Panc1 (cell line): ENCODE results near the gene PHETA2. TPM values are rescaled to one million over a fixed set of nuclear protein-coding genes. Genes with fewer than 3 reads are reported as not detected.

ENCODE experiments used
- ATAC-seq: fragments of 200-7000 bp; cut with Tn5 transposase; 2 replicates; pipeline ENCODE4 v1.9.1; 2020; ENCODE audit warnings: mild to moderate bottlenecking, moderate library complexity
- BruUV-seq: library from RNA; stranded (reverse); fragments of 400-500 nt; replicated peaks from 2 replicates; lab custom pipeline; 2021; lab: Mats Ljungman, UMichigan
- CTCF ChIA-PET: fragments of 300-600 bp; sonication (Branson Sonifier 250); formaldehyde crosslinking; loops from one replicate; lab custom pipeline; 2022; ENCODE audit warnings: antibody characterized with exemption; lab: Charles Lee
- POLR2A ChIA-PET: fragments of 300-600 bp; sonication (Branson Sonifier 250); formaldehyde crosslinking; loops from one replicate; lab custom pipeline; 2022; ENCODE audit warnings: antibody characterized with exemption; lab: Charles Lee
- DNase-seq: peaks from one replicate; pipeline ENCODE4 v3.0.0-alpha.2; 2010; ENCODE audit warnings: low read depth, low spot score
- H3K27ac ChIP-seq: 2 replicates; pipeline ENCODE4 v1.5.1; 2011; ENCODE audit warnings: mild to moderate bottlenecking, low read length, inconsistent platforms
- H3K27me3 ChIP-seq: fragments of 200-500 bp; sonication (Bioruptor generic); 2 replicates; pipeline ENCODE4 v1.6.0; 2014; ENCODE audit warnings: low read length, inconsistent platforms; ENCODE audit not compliant: control insufficient read depth, insufficient read depth
- H3K36me3 ChIP-seq: fragments of 200-500 bp; sonication (Bioruptor generic); 2 replicates; pipeline ENCODE4 v1.5.1; 2014; ENCODE audit warnings: inconsistent platforms, mild to moderate bottlenecking, low read length, moderate library complexity; ENCODE audit not compliant: control insufficient read depth, insufficient read depth
- H3K4me1 ChIP-seq: 2 replicates; pipeline ENCODE4 v1.5.1; 2011; ENCODE audit warnings: inconsistent platforms, mild to moderate bottlenecking, low read length, moderate library complexity; ENCODE audit not compliant: control insufficient read depth, insufficient read depth
- H3K4me3 ChIP-seq, 2 experiments: 2 replicates each; pipeline ENCODE4 v1.5.1; 2011 to 2012; ENCODE audit warnings: low read depth in 2 of 2, low read length in 2 of 2, mild to moderate bottlenecking in 2 of 2, inconsistent platforms in 1 of 2, moderate library complexity in 1 of 2
- H3K9me3 ChIP-seq: fragments of 200-500 bp; sonication (Bioruptor generic); 2 replicates; pipeline ENCODE4 v1.5.1; 2014; ENCODE audit warnings: low read depth, mild to moderate bottlenecking, inconsistent platforms, low read length, moderate library complexity; ENCODE audit not compliant: control insufficient read depth, insufficient read depth
- CTCF ChIP-seq: fragments of 450-650 bp; IDR thresholded peaks from 2 replicates; pipeline ENCODE4 v1.5.1; 2017; ENCODE audit warnings: mild to moderate bottlenecking
- POLR2AphosphoS5 ChIP-seq: IDR thresholded peaks from 2 replicates; pipeline ENCODE4 v1.6.1; 2012; ENCODE audit warnings: mild to moderate bottlenecking, low read depth, low read length, moderate library complexity
- REST ChIP-seq, 2 experiments: IDR thresholded peaks; 2 replicates each; pipeline ENCODE4 v1.6.1; 2011 to 2012; ENCODE audit warnings: low read depth in 2 of 2, control low read depth in 1 of 2, low read length in 1 of 2, mild to moderate bottlenecking in 1 of 2, moderate library complexity in 1 of 2; ENCODE audit not compliant: insufficient read depth in 1 of 2
- SIN3A ChIP-seq: IDR thresholded peaks from 2 replicates; pipeline ENCODE4 v1.6.1; 2012; ENCODE audit warnings: low read depth, mild to moderate bottlenecking, low read length, moderate library complexity, borderline replicate concordance; ENCODE audit not compliant: insufficient read depth
- TCF7L2 ChIP-seq: IDR thresholded peaks from 2 replicates; pipeline ENCODE4 v1.6.1; 2011; ENCODE audit warnings: mild to moderate bottlenecking, low read depth, low read length, inconsistent platforms
- in situ Hi-C: cut with HindIII; loops from 2 replicates; pipeline ENCODE4 v1.10.0; 2016; ENCODE audit warnings: low sequenced_read_pairs, low pct_unique_long_range_greater_than_20kb
- intact Hi-C: fragments of 100-400 bp; cut with micrococcal nuclease; formaldehyde crosslinking; loops from one replicate; pipeline ENCODE4 v1.10.0; 2022; ENCODE audit not compliant: unreplicated experiment
- total RNA-seq: library from RNA; stranded (reverse); gene quantifications from one replicate; pipeline ENCODE4 v1.2.1, GENCODE V29; 2021; ENCODE audit not compliant: unreplicated experiment

The PHETA2 gene
- total RNA-seq, 1 experiment from 2014 or later = 1.3 TPM

- H3K4me1 ChIP-seq = peaks cover 3% of the 10 kb centered on the region; the same call in 1 of the 2 replicates
- DNase-seq (no peak), ATAC-seq (no peak)
- H3K9me3 ChIP-seq = no peaks in the 10 kb centered on the region
- H3K27me3 ChIP-seq = no peaks in the 10 kb centered on the region
- ChIA-PET CTCF (no interaction called here), POLR2A (no interaction called here)
- H3K27ac ChIP-seq = no peak overlapping the region
- intact Hi-C loops = no loop called here
- H3K36me3 ChIP-seq = peaks cover 3% of the 10 kb centered on the region
- no peak overlapping the region for H3K4me3 ChIP-seq
- in situ Hi-C loops = no loop called here
- no TSS peak for BruUV-seq
- TF ChIP-seq CTCF = no peak
- TF ChIP-seq TCF7L2 = no peak
- TF ChIP-seq REST (IDR thresholded peaks at IDR 0.05; ENCODE audit: insufficient read depth in 1 of 2, low read depth in 2 of 2, low read length in 1 of 2) = no peak
- TF ChIP-seq SIN3A = no peak
- no peak for TF ChIP-seq POLR2AphosphoS5
These were observed 12.0 kb downstream of the PHETA2 start for GRCh38 chr22:42086051-42086450.

GRCh38 chr22:42090596-42091454 lies 16.8 kb downstream of the PHETA2 start, which contains the start of gene NDUFA6:
Gene NDUFA6 (minus strand): TSS chr22:42090772. CDS start chr22:42090744, 28 bp downstream.
- in situ Hi-C loops (no loop called here), intact Hi-C loops (no loop called here)
- POLR2A ChIA-PET = no interaction called here
- H3K27me3 ChIP-seq = no peaks in the 10 kb centered on the region
- TF ChIP-seq POLR2AphosphoS5 (peak; percentile 79), CTCF (peak; percentile 96), REST (IDR thresholded peaks at IDR 0.05; ENCODE audit: insufficient read depth in 1 of 2, low read depth in 2 of 2, low read length in 1 of 2) (no peak), SIN3A (0 out of 2 replicates have a peak, but pooled peaks have one; percentile 62), TCF7L2 (peak; percentile 67; the same call in 1 of the 2 replicates)
- CTCF ChIA-PET = interaction anchor here (0.7 to 2.5 kb wide), 4 partner anchors 15 to 353 kb away, joined by 3 to 12 read pairs (median 5); no protein-coding TSS in a partner anchor
- no TSS peak for BruUV-seq
- no peaks in the 10 kb centered on the region; the same call in none of the 2 replicates for H3K36me3 ChIP-seq
- H3K9me3 ChIP-seq = no peaks in the 10 kb centered on the region
- no peaks in the 10 kb centered on the region for H3K4me1 ChIP-seq
- H3K4me3 ChIP-seq = peak within 1 kb of the TSS; percentile 81 to 85
- peak within 1 kb of the TSS; percentile 90 for H3K27ac ChIP-seq
- ATAC-seq (peak; percentile 98), DNase-seq (peak; percentile 93)
